ENCODE results near the gene STYXL2. TPM values are rescaled to one million over a fixed set of nuclear protein-coding genes. Genes with fewer than 3 reads are reported as not detected.

Gene STYXL2
- total RNA-seq, 1 donor from 2014 or later = 1.9 TPM

- DNase-seq (ENCODE audit: low spot score) = no peak
These were observed 10.0 kb upstream of the STYXL2 start for GRCh38 chr1:167083871-167084270.

GRCh38 chr1:167084757-167085156, 9.1 kb upstream of the STYXL2 start:
- no peak for DNase-seq (ENCODE audit: low spot score)
- H3K27me3 Mint-ChIP-seq (ENCODE audit: unreplicated experiment) = peaks cover 2% of the 10 kb centered on the region
- peaks cover 9% of the 10 kb centered on the region for H3K4me1 Mint-ChIP-seq (ENCODE audit: unreplicated experiment)
- no peaks in the 10 kb centered on the region for H3K9me3 Mint-ChIP-seq (ENCODE audit: unreplicated experiment)
- H3K4me3 Mint-ChIP-seq (ENCODE audit: unreplicated experiment) = no peak overlapping the region
- TF ChIP-seq CTCF (IDR thresholded peaks at IDR 0.05; ENCODE audit: unreplicated experiment) = no peak
- H3K27ac Mint-ChIP-seq (ENCODE audit: unreplicated experiment) = no peak overlapping the region
- H3K36me3 Mint-ChIP-seq (ENCODE audit: low read depth, unreplicated experiment) = no peaks in the 10 kb centered on the region

More at GRCh38 chr1:167083871-167084270, 10.0 kb upstream of the STYXL2 start:
- peaks cover 2% of the 10 kb centered on the region for H3K27me3 Mint-ChIP-seq (ENCODE audit: unreplicated experiment)
- H3K9me3 Mint-ChIP-seq (ENCODE audit: unreplicated experiment) = no peaks in the 10 kb centered on the region
- no peak overlapping the region for H3K4me3 Mint-ChIP-seq (ENCODE audit: unreplicated experiment)
- TF ChIP-seq CTCF (IDR thresholded peaks at IDR 0.05; ENCODE audit: unreplicated experiment) = no peak
- H3K36me3 Mint-ChIP-seq (ENCODE audit: low read depth, unreplicated experiment) = no peaks in the 10 kb centered on the region
- no peak overlapping the region for H3K27ac Mint-ChIP-seq (ENCODE audit: unreplicated experiment)
- peaks cover 3% of the 10 kb centered on the region for H3K4me1 Mint-ChIP-seq (ENCODE audit: unreplicated experiment)

DNA sequence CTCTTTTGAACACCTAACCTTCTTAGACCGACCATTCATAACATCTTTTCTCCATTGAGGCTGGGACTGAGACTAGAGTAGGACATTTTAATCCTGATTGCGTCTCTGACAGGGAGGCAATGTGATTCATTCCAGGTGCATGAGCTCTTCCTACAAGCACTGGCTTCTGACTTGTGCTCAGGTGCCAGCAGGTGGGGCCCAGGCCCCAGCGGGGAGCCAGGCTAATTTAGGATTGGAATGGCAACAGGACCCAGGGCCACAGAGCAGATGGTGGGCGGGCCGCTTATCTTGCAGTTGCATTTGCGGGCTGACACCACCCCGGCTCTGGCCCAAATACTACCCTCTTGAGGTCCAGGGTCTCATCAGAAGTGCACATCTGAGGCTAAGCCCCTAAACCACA, 7.8 kb upstream of the STYXL2 start:
- H3K27me3 Mint-ChIP-seq (ENCODE audit: unreplicated experiment) = no peaks in the 10 kb centered on the region
- H3K4me1 Mint-ChIP-seq (ENCODE audit: unreplicated experiment) = peaks cover 8% of the 10 kb centered on the region
- no peaks in the 10 kb centered on the region for H3K36me3 Mint-ChIP-seq (ENCODE audit: low read depth, unreplicated experiment)
- no peak overlapping the region for H3K27ac Mint-ChIP-seq (ENCODE audit: unreplicated experiment)
- H3K4me3 Mint-ChIP-seq (ENCODE audit: unreplicated experiment) = no peak overlapping the region
- DNase-seq (ENCODE audit: low spot score) = no peak
- H3K9me3 Mint-ChIP-seq (ENCODE audit: unreplicated experiment) = no peaks in the 10 kb centered on the region
- no peak for TF ChIP-seq CTCF (IDR thresholded peaks at IDR 0.05; ENCODE audit: unreplicated experiment)

DNA sequence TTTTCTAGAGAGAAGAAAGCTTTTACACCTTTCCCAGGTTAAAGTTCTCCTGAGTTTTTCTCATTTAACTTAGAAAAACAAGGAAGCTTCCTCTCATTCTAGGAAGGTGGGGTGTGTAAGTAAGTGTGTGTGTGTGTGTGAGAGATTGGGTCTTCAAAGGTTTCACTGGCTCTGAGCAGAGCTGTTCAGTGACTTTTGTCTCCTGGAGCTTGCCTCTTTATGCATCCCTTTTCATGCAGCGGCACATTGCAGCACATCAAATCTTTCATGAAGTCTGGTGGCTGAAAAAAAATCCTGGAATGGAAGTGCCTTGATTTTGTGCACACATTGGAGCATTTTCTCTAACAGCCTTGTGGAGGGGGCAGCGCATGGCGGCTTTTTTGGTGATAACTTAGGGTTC, 7.1 kb upstream of the STYXL2 start:
- Mint-ChIP-seq H3K27ac (ENCODE audit: unreplicated experiment) (no peak overlapping the region), H3K9me3 (ENCODE audit: unreplicated experiment) (no peaks in the 10 kb centered on the region), H3K36me3 (ENCODE audit: low read depth, unreplicated experiment) (no peaks in the 10 kb centered on the region), H3K27me3 (ENCODE audit: unreplicated experiment) (no peaks in the 10 kb centered on the region), H3K4me3 (ENCODE audit: unreplicated experiment) (no peak overlapping the region), H3K4me1 (ENCODE audit: unreplicated experiment) (peaks cover 6% of the 10 kb centered on the region)
- no peak for TF ChIP-seq CTCF (IDR thresholded peaks at IDR 0.05; ENCODE audit: unreplicated experiment)
- DNase-seq (ENCODE audit: low spot score) = no peak

DNA sequence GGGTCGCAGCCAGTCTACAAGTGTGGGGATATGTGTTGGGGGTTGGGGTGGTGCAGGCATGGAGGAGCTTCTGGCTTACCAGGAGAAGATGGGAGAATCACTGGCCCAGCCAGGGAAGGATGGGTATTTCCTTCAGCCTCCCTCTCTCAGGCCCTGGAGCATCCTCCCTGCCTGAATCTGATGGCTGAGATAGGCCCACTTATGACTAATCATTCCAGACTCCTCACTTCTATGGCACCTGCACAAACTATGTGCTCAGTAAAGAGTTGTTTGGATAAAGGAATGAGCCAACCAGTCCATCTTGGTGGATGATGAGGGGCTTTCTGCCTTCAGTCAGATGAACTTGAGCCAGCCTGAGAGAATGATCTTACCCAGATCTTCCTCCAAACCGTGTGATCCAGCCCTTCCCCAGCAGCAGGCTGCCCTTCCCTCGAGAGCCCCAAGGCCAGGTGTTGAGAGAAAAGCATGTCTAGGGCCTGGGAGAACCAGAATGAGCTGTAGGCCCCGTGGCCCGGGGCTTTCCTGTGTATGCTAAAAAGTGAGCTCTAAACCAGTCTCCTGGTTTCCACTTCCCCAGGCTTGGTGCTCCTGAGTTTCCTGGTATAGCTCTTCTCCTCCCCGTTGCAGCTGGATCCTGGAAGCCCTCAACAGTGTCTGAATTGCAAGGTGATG, 5.0 kb upstream of the STYXL2 start:
- no peaks in the 10 kb centered on the region for H3K9me3 Mint-ChIP-seq (ENCODE audit: unreplicated experiment)
- no peak for DNase-seq (ENCODE audit: low spot score)
- H3K36me3 Mint-ChIP-seq (ENCODE audit: low read depth, unreplicated experiment) = no peaks in the 10 kb centered on the region
- no peak for TF ChIP-seq CTCF (IDR thresholded peaks at IDR 0.05; ENCODE audit: unreplicated experiment)
- H3K4me1 Mint-ChIP-seq (ENCODE audit: unreplicated experiment) = peaks cover 16% of the 10 kb centered on the region
- H3K27me3 Mint-ChIP-seq (ENCODE audit: unreplicated experiment) = peaks cover 2% of the 10 kb centered on the region
- H3K4me3 Mint-ChIP-seq (ENCODE audit: unreplicated experiment) = no peak overlapping the region
- H3K27ac Mint-ChIP-seq (ENCODE audit: unreplicated experiment) = no peak overlapping the region
